GM21423 (cell line): ENCODE measurements around the gene ZNF561.
"Not testable (repeated sequence)": the region's sequence is repeated elsewhere in the genome, so short reads cannot be mapped to it uniquely, and the experiment has no call there.

ENCODE experiments used
- ATAC-seq: cut with Tn5 transposase; IDR thresholded peaks from one replicate; pipeline ENCODE4 v1.9.1; 2021; ENCODE audit warnings: mild to moderate bottlenecking, moderate library complexity; ENCODE audit not compliant: unreplicated experiment

The ZNF561 gene

DNA sequence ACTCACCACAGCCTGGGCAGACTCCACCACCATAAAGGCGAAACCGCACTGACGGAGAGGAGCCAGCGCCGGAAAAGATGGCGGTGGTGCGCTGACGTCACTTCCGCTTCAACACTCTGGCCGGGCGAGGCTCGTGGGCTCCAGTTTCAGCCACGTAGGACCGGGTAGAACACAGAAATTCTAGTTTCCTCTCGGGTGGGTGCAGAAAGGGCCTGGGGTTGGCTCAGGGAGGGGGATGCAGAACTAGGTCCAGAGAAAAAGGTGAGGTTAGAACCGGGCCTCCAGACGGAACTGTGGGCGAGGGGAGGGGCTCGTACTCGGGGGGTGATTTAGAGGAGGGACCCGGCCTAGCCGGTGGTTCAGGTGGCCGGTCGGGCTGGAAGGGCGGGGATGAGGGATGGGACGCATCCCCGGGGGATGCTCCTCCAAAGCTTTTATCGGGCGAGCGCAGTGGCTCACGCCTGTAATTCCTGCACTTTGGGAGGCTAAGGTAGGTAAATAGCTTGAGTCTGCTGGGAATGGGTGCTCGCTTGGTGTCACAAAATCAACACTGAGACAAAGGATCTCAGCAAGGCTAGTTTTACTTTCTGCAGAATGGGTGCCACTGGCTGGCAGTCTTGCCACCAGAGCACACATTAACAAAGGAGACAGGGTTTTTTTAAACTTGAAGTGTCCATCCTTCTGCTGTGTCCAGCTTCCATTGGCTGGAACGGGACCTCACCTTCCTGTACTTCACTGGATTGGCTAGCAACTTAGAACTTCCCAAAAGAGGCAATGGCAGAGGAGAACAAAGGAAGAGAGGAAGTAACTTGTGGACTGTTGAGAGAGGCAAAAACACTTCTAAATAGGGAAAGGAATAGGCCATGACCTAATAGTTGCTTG, at the start of gene ZNF561:
TSS of gene ZNF561 (minus strand) at position 77 of the 882 bp plus-strand sequence. CDS start 1,776 bp downstream, outside the sequence.
- peak; percentile 91 for ATAC-seq

DNA sequence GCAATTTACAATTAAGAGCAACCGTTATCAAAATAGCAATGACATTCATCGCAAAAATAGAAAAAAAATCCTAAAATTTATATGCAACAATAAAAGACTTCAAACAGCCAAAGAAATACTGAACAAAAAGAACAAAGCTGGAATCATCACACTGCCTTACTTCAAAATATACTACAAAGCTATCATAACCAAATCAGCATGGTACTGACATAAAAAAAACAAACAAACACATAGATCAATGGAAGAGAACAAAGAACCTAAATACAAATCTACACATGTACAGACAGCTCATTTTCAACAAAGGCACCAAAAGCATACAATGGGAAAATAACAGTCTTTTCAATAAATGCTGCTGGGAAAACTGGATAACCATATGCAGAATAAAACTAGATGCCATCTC, 47.5 kb upstream of the ZNF561 start:
- no peak for ATAC-seq

DNA sequence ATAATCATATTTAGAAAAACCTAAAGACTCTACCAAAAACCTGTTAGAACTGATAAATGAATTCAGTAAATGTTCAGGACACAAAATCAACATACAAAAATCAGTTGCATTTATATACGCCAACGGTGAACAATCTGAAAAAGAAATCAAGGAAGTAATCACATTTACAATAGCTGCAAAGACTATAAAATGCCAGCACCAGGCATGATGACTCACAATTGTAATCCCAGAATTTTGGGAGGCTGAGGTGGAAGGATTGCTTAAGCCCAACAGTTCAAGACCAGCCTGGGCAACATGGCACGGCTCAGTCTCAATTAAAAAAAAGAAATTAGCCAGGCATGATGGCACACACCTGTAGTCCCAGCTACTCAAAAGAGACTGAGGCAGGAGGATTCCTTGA, 46.9 kb upstream of the ZNF561 start:
- no peak for ATAC-seq

DNA sequence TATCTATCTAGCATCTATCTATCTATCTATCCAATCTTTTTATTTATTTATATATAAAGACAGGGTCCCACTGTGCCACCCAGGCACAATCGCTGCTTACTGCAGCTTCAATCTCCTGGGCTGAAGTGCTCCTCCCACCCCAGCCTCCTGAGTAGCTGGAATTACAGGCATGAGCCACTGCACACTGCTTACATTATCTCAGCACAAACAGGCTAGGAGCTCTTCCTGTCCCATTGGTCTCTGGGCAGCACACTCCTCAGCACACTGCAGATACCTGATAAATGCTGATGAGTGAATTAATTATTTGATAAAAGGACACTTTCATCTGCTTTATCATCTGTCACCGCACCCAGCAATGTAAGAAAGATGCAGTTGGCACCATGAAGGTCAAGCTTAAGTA, 37.7 kb upstream of the ZNF561 start:
- no peak for ATAC-seq

DNA sequence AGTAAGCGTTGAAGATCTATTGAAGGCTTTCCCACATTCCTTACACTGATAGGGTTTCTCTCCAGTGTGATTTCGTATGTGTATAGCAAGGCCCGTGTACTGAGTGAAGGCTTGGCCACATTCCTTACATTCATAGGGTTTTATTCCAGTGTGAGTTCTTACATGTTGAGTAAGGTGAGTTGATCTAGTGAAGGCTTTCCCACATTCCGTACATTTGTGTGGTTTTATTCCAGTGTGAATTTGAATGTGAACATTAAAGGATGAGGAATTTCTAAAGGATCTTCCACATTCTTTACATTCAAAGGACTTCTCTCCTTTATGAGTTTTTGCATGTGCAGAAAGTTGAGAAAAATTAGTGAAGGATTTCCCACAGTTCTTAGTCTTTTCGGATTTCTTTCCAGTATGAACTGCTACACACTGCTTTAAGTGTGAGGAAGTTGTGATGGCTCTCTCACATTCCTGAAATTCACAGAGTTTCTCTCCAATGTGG, 32.1 kb upstream of the ZNF561 start:
- not testable (repeated sequence) for ATAC-seq

DNA sequence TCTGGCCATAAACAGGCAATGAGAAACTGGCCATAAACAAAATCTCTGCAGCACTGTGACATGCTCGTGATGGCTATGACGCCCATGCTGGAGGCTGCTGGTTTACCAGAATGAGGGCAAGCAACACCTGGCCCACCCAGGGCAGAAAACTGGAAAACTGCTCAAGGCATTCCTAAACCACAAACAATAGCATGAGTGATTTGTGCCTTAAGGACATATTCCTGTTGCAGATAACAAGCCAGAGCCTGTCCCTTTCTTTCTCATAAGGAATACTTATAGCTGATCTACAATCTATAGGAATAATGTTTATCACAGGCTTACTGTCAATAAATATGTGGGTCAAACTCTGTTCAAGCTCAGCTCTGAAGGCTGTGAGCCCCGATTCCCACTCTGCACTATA, 30.4 kb upstream of the ZNF561 start:
- not testable (repeated sequence) for ATAC-seq

DNA sequence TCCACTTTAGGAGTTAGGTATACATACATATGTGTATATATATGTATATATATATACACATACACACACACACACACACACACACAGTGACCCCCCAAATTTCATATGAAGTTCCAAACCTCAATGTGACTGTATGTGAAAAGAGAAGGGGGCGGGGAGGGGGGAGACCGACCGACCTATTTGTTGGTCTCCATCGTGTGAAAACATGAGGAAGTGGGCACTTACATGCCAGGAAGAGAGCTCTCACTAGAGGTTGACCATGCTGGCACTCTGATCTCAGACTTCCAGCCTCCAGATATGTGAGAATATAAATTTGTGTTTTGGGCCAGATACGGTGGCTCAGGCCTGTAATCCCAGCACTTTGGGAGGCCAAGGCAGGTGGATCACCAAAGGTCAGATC, 29.3 kb upstream of the ZNF561 start:
- ATAC-seq: no peak

DNA sequence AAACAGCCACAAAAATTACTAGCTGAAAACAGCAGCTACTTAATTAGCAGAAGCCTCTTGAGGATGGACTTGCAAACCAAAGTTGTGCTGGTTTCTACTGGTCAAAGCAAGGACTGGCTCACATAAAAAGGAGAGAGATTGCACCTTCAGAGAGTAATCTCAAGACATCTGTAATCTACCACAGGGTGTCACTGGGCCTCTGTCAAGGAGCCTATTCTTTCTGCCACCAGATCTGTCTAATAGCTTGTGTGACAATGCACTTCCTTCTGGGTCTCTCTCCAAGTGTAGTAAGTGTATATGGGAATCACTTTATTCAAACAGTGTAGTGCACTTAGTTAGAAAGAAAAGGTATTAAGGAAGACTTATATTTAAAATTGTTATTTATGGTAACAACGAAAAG, 24.4 kb upstream of the ZNF561 start:
- ATAC-seq: no peak

DNA sequence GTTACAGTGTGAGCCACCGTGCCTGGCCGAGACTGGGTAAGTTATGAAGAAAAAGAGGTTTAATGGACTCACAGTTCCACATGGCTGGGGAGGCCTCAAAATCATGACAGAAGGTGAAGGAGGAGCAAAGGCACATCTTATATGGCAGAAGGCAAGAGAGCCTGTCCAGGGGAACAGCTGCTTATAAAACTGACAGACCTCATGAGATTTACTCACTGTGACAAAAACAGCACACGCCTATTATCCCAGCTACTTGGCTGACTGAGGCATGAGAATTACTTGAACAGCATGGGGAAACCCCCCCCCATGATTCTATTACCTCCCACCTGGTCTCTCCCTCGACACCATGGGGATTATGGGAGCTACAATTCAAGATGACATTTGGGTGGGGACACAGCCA, 23.4 kb upstream of the ZNF561 start:
- no peak for ATAC-seq

DNA sequence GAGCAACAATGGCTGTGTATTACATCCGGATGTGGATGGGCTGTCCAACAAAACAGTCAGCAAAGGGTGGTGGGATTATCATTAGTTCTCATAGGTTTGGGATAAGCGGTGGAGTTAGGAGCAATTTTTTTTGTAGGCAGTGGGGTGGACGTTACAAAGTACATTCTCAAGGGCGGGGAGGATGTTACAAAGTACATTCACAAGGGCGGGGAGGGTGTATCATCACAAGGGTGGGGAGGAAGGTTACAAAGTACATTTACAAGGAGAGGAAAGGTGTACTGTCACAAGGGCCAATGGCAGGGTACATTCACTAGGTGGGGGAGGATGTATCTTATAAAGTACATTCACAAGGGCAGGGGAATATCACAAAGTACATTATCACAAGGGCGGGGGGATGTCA, 20.8 kb upstream of the ZNF561 start:
- no peak for ATAC-seq

DNA sequence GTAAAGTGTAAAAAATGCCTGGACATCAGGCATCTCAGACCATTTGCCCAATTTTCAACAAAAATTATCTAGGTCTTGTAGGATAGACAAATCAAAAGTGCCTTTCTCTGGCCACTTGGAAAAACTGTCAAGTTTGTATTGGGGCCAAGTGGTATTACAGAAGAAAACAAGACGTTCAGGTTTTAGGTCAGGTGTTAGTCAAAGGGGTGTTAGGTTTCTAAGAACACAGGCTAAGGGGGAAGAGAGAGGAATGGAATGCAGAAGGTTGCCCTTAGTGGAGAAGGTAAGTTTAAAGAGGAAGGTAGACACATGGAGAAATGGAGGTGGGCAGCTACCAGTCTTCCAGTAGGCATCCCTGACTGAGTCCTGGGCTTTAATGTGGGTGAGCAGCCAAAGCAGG, 19.9 kb upstream of the ZNF561 start:
- ATAC-seq: no peak

DNA sequence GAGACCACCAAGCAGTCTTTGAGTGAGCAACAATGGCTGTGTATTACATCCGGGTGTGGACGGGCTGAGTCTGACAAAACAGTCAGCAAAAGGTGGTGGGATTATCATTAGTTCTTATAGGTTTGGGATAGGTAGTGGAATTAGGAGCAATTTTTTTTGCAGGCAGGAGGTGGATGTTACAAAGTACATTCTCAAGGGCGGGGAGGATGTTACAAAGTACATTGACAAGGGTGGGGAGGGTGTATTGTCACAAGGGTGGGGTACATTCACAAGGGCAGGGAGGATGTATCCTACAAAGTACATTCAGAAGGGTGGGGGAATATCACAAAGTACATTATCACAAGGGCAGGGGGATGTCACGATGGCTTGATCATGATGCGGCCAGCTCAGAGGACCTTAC, 15.0 kb upstream of the ZNF561 start:
- no peak for ATAC-seq

DNA sequence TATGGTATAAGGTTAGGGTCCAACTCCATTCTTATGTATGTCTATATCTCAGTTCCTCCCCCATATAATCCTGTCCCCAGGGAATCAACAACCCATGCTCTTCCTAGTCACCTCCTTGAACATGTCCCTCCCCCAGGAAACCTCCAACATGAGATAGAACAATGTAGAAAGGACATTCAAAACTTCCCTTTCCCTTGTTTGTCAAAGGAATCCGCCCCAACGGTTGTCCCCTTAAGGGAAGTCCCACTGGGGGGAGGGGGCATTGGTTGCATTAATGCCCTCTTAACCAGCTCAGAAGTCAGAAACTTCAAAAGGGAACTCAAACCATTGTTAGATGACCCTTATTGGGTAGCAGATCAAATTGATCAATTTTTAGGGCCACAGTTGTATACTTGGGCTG, 6.8 kb upstream of the ZNF561 start:
- ATAC-seq: no peak

DNA sequence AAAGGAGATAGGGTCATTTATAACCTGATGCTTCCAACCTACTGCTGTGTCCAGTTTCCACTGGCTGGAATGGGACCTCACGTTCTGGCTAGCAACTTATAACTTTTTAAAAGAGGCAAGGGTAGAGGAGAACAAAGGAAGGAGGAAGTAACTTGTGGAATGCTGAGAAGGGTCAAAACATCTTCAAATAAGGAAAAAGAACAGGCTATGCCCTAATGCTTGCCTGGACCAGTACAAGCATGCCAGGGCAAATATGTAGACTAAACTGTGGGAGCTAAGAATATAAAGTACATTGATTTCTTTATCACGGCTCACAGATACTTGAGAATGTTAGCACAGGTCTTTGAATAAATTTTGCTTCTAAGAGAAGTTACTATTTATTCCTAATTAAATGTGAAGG, 1.5 kb upstream of the ZNF561 start:
- ATAC-seq: no peak

DNA sequence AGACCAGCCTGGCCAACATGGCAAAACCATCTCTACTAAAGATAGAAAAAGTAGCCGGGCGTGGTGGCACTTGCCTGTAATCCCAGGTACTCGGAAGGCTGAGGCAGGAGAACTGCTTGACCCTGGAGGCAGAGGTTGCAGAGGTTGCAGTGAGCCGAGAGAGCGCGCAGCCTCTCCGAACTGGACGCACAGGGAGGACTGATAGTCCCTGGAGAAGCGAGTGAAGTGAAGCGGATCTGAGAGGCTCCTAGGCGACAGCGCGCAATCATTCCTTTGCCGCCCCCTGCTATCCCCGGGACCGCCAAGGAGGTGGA, 233 bp downstream of the ZNF561 start:
- ATAC-seq: no peak

DNA sequence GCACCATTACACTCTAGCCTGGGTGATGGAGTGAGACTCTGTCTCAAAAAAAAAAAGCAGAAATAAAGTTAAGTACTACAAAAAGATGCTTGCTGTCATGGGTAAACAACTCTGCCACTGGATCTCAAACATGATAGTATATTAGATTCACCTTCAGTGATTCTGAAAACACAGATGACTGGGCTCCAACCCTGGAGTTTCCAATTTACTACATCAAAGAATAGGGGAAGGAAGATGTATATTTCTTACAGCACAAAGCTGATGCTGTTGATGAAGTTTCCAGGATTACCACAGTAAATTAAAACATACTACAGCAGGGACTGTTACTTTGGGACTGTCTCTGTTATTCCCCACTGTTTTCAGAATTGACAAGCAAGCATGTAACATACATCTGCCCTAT, 5.2 kb downstream of the ZNF561 start:
- no peak for ATAC-seq

DNA sequence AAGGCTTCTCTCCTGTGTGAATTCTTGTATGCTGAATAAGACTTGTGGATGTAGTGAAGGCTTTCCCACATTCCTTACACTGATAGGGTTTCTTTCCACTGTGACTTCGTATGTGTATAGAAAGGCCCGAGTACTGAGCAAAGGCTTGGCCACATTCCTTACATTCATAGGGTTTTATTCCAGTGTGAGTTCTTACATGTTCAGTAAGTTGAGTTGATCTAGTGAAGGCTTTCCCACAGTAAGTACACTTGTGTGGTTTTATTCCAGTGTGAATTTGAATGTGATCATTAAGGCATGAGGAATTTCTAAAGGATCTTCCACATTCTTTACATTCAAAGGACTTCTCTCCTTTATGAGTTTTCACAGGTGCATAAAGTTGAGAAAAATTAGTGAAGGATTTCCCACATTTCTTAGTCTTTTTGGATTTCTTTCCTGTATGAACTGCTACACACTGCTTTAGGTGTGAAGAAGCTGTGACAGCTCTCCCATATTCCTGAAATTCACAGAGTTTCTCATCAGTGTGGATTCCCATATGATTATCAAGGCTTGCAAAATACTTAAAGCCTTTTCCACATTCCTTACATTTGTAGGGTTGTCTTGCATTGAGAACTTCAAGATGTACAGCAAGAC, 10.4 kb downstream of the ZNF561 start:
- no peak for ATAC-seq

DNA sequence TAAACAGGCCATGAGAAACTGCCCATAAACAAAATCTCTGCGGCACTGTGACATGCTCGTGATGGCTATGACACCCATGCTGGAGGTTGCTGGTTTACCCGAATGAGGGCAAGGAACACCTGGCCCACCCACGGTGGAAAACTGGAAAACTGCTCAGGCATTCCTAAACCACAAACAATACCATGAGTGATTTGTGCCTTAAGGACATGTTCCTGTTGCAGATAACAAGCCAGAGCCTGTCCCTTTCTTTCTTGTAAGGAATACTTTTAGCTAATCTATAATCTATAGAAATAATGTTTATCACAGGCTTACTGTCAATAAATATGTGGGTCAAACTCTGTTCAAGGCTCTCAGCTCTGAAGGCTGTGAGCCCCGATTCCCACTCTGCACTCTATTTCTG, 12.1 kb downstream of the ZNF561 start:
- no peak for ATAC-seq

DNA sequence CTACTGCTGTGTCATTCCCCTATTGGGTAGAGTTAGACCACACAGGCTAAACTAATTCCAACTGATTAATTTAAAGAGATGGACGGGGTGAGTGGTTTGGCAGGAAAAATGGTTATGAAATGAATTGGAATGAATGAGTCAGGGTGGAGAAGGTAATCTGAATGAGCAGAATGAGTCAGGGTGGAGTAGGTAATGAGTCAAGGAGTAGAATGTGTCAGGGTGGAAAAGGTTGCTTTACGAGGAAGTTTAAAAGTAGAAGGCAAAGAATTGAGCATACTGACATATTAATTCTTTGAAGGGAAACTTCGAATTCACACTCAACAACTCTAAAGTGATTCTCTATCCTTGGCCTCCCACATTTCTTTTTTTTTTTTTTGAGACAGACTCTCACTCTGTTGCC, 24.0 kb downstream of the ZNF561 start:
- no peak for ATAC-seq

DNA sequence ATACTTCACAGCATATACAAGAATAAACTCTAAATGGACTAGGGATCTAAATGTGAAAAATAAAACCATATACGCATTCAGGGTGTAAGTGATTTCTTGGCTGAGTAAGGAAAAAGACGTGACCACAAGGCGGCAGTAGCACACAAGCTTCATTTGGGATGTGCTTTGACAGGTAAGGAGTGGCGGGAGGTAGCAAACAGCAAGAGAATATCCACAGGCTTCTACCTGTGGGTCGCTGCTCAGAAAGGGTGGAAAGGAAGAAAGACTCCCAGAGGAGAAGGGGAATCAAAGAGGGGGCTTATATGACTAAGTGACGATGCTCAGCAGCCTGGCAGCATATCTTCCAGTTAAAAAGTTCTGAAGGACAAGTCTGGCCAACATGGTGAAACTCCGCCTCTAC, 34.3 kb downstream of the ZNF561 start:
- ATAC-seq: no peak

DNA sequence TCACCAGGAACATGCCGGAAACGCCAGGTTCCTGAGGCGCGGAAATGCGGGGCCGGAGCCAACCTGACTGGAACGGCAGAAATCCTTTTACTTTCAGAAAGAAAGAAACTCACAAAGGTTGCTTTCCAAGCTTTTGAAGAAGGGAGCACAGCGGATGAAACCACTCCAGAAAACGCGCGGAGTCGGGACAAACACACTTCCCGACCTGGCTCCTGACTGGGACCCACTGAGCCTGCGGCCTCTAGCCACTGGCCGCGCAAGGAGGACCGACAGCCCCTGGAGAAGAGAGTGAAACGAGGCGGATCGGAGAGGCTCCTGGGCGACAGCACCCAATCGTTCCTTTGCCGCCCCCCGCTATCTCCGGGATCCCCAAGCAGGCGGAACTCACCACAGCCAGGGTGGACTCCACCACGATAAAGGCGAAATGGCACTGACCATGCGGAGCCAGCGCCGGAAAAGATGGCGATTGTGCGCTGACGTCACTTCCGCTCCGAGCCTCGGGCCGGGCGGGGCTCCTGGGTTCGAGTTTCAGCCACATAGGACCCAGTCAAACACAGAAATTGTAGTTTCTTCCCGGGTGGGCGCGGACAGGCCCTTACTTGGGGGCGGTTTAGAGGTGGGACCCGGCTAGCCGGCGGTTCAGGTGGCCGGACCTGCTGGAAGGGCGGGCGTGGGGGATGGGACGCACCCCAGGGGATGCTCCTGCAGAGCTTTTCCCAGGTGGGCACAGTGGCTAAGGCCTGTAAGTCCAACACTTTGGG, 36.8 kb downstream of the ZNF561 start, which contains the start of gene ZNF121:
TSS of gene ZNF121 (minus strand) at position 432 of the 761 bp plus-strand sequence. CDS start 16,407 bp downstream, outside the sequence.
- ATAC-seq: peak; percentile 84
